HPDE6-E6E7 (cell line): Measurements from ENCODE around the gene MAML3.
"Not testable (repeated sequence)": the region's sequence is repeated elsewhere in the genome, so short reads cannot be mapped to it uniquely, and the experiment has no call there.

ENCODE experiments used
- DNase-seq: peaks from one replicate; pipeline ENCODE4 v3.0.0; 2011; ENCODE audit warnings: missing footprints; ENCODE audit errors: extremely low spot score

The MAML3 gene

GRCh38 chr4:139961344-139961946 lies 192.5 kb downstream of the MAML3 start:
- DNase-seq = no peak

- no peak for DNase-seq
These were observed 194.6 kb downstream of the MAML3 start for GRCh38 chr4:139959396-139959795.

- DNase-seq = no peak
These were observed 195.3 kb downstream of the MAML3 start for GRCh38 chr4:139958739-139959098.

- DNase-seq = no peak
These were observed 195.8 kb downstream of the MAML3 start for GRCh38 chr4:139957986-139958738.

GRCh38 chr4:139957065-139957464 lies 196.9 kb downstream of the MAML3 start:
- DNase-seq = no peak

GRCh38 chr4:139956507-139957017 lies 197.4 kb downstream of the MAML3 start:
- DNase-seq = no peak

GRCh38 chr4:139955600-139955999 lies 198.4 kb downstream of the MAML3 start:
- DNase-seq = no peak

- no peak for DNase-seq
These were observed 199.5 kb downstream of the MAML3 start for GRCh38 chr4:139954512-139954911.

GRCh38 chr4:139951021-139951420 lies 203.0 kb downstream of the MAML3 start:
- DNase-seq = no peak

GRCh38 chr4:139950568-139950967 lies 203.4 kb downstream of the MAML3 start:
- no peak for DNase-seq

- not testable (repeated sequence) for DNase-seq
These were observed 209.1 kb downstream of the MAML3 start for GRCh38 chr4:139944916-139945315.

- no peak for DNase-seq
These were observed 210.7 kb downstream of the MAML3 start for GRCh38 chr4:139943277-139943676.

GRCh38 chr4:139942241-139942640 lies 211.7 kb downstream of the MAML3 start:
- no peak for DNase-seq

GRCh38 chr4:139940600-139940999 lies 213.4 kb downstream of the MAML3 start:
- DNase-seq = no peak

GRCh38 chr4:139938414-139938813 lies 215.6 kb downstream of the MAML3 start:
- DNase-seq = no peak

- DNase-seq = no peak
These were observed 218.1 kb downstream of the MAML3 start for GRCh38 chr4:139935911-139936310.

GRCh38 chr4:139934708-139935195 lies 219.2 kb downstream of the MAML3 start:
- no peak for DNase-seq

GRCh38 chr4:139934057-139934707 lies 219.8 kb downstream of the MAML3 start:
- no peak for DNase-seq

GRCh38 chr4:139933541-139933940 lies 220.4 kb downstream of the MAML3 start:
- DNase-seq = no peak

GRCh38 chr4:139933104-139933503 lies 220.9 kb downstream of the MAML3 start:
- no peak for DNase-seq

- no peak for DNase-seq
These were observed 229.2 kb downstream of the MAML3 start for GRCh38 chr4:139924782-139925181.

GRCh38 chr4:139922406-139923024 lies 231.5 kb downstream of the MAML3 start:
- DNase-seq = no peak
